Pulmonary artery endothelial cell (primary cell): ENCODE measurements around the gene SRD5A1. TPM values are rescaled to one million over a fixed set of nuclear protein-coding genes. Genes with fewer than 3 reads are reported as not detected.

Source experiments
- DNase-seq: peaks from one replicate; pipeline ENCODE4 v3.0.0-alpha.2; 2011; ENCODE audit warnings: low read depth, low spot score
- total RNA-seq: library from RNA; depleted of rRNA; stranded (reverse); fragments of >200 nt; gene quantifications from 2 replicates; pipeline ENCODE4 v1.2.3, GENCODE V29; 2014

Gene SRD5A1
- total RNA-seq, result 11.3 and 13.6 TPM in 2 replicates

DNA sequence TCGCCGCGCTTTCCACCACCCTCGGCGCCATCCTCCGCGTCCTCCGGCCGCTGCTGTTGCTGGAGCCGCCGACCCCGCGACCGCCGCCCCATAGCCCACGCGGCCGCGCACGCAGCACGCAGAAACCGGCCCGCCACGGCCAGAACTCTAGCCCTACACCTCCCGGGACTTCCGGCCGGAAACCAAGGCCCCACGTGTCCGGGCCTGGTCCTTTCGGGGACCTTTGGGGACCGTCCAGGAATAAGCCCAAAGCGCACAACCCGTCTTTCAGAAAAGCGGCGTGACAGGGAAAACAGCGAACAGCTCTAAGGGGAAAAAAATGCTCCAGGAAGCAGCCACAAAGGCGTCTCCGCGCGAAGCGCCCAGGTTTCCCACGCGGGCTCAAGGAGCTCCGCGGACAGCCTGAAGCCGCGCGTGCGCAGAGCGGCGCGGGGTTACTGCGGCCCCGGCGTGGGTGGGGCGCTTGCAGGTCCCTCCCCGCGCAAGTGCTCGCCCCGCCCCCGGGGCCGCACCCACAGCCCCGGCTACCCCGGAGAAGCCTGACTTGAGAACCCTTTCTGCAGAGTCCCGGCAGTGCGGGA, at the start of gene SRD5A1, which contains the start of gene NSUN2:
SRD5A1 (plus strand) TSS at position 553 of the 581 bp plus-strand sequence. CDS start 137 bp downstream, outside the sequence.
NSUN2 (minus strand) TSS at position 157 of the 581 bp plus-strand sequence; CDS start at position 92, 65 bp downstream.
- DNase-seq, result peak; percentile 47

DNA sequence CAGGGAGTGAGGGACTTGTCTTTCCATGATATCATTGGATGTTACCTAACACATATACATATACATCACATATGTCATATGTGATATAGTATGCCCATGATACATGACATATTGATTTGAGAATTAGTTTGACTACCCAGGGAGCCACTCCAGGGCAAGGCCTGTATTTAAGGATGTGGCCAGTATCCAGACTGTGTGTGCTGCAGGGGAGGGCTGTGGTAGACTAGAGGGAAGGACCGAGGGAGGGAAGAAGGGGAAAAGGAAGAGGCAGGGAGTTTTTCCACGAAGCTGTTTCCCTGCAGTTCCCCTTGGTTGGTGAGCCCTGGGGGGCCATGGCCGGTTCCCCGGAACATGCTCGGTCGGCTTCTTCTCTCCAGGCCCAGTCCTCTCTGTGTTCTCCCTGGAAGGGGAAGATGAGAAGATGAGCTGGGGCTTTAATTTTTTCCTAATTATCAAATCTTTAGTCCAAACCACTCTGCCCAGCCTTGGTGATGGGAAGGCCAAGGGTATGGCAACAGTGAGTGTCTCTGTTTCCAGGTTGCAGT, 49.1 kb upstream of the SRD5A1 start:
- no peak for DNase-seq

DNA sequence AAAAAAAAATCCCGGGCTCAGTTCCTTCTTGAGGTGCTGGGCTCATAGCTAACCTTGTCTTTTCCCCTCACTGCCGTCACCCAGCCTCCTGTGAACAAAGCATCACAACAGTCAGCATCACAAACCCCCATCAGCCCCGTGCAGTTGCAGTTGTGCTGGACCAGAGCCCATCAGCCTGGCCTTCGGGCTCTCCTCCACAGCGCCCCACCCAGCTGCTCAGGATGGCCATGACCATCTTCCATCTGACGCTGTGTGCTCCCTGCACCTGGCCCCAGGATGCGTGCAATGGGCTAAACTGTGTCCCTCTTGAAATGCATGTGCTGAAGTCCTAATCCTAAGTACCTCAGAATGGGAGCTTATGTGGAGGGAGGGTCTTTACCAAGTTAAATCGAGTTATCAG, 48.5 kb upstream of the SRD5A1 start:
- no peak for DNase-seq

DNA sequence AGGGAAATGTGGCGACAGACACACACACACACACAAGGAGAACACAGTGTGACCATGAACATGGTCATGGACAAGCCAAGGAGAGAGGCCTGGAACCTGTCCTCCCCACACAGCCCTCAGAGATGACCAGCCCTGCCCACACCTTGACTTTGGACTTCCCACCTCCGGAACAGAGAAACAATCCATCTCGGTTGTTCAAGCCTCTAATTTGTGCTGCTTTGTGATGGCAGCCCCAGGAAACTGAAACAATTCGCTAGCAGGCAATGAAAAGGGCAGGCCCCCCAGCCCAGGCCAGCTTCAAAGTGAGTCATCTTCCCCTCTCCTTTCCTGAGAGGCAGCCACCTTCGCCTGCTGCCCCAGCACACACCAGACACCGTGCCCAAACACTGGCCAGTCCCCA, 48.1 kb upstream of the SRD5A1 start:
- no peak for DNase-seq

GRCh38 chr5:6585939-6586646, 47.1 kb upstream of the SRD5A1 start:
- DNase-seq, result no peak

DNA sequence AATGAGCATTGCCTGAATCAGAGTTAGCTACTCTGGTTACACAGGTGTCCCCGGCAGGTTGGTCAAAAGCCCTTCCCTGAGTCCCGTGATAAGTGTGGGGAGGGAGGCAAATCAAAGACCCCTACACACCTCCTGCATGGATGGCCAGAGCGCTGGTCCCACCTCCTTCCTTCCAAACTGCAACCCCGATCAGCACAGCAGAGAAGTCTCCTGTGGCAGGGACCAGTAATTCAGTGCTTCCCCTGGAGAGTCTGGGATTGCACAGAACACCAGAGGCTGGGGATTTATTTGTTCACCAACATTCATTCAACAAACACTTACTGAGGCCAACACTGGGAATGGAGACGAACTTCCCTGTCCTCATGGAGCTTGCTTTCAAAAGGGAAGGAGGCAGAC, 46.6 kb upstream of the SRD5A1 start:
- no peak for DNase-seq

DNA sequence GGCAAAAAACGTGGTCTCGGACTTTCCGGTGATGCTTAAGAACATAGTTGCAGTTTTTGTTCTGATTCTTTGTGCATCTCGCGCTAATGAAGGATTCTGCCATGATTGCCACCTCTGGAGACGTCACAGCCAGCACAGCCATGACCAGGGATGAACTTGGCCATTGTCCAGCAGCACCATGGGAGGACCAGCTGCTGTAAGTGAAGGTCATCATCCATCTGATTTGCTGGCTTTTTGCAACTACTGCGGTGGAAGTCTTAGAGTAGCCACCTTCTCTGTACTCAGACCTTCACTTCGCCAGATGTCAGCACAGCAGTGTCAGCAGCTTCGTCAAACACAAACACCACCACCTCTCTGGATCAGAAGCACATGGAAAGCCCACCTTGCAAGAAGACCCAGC, 46.1 kb upstream of the SRD5A1 start:
- no peak for DNase-seq

GRCh38 chr5:6590581-6590980, 42.7 kb upstream of the SRD5A1 start:
- DNase-seq, result no peak

DNA sequence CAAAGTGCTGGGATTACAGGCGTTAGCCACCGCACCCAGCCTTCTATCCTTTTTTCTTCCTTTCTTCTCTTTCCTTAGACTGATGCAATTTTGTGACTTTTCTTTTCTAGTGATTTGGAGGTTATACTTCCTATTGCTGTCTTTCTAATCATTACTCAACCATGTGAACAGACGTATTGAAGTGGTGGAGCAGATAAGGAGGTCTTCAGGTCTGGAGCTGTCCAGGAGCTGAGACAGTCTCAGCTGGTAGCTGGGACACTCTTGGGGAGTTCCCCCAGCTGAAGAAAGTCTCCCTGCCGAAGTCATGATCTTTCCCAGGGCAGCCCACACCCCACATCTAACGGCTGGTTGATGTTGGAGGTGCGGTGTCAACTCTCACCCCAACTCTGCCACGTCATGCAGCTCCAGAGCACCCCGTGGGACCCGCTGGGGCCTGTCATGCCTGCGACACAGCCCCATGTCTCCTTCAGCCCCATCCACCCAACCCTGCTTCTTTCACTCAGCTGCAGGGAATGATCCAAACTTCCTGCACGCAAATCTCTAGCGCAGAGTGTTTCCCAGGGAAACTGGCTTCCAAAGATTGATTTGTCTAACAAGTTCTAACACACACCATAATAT, 41.5 kb upstream of the SRD5A1 start:
- DNase-seq, result no peak

DNA sequence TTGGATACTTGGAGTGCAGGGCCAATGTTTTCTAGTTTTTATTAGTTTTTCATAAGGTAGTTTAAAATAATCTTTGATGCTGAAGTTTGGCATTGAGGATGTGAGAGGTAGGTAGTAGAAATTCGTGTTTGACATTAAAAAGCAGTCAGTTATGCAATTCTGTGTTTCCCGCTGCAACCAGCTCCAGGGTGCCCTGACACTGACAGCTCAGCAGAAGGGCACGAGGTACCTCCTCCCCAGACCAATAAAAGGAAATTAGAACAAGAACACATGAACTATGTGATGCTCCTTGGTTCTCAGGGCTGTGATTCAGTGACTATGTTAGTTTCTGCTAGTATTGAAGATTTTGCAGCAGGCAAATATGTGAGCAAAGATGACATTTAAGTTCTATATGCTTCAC, 40.6 kb upstream of the SRD5A1 start:
- no peak for DNase-seq

GRCh38 chr5:6593148-6594016, 39.9 kb upstream of the SRD5A1 start:
- no peak for DNase-seq

DNA sequence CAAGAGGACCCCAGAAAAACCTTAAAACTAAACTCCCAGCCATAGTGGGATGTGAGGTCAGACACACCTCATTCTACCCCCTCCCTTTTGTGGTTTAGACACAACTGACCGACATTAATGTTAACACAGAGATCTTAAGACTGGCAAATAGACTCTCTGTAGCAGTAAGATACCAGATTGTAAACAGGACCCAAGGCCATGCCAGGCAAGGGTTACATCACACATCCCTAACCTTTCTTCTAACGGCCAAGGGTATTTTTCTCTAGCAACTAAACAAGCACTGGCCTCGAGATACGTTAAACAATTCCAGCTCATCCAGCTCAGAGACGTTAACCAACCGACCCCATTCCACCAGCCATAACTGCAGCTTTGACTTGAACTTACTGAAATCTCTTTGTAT, 39.2 kb upstream of the SRD5A1 start:
- DNase-seq, result no peak

GRCh38 chr5:6595405-6595804, 37.8 kb upstream of the SRD5A1 start:
- DNase-seq, result no peak

DNA sequence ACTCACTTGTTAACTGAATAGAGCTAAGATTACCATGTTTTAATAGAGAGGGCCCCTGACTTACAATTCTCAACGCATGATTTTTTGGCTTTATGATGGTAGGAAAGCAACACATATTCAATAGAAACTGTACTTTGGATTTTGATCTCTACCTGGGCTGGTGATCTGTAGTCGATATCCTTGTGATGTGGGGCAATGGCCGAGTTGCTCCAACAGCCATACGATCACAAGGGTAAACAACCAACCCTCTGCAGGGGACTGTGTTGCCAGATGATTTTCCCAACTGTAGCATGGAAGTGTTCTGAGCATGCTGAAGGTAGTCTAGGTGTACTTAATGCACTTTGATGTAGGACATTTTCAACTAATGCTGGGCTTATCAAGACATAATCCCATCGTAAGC, 36.9 kb upstream of the SRD5A1 start:
- no peak for DNase-seq

GRCh38 chr5:6597557-6597956, 35.7 kb upstream of the SRD5A1 start:
- no peak for DNase-seq

DNA sequence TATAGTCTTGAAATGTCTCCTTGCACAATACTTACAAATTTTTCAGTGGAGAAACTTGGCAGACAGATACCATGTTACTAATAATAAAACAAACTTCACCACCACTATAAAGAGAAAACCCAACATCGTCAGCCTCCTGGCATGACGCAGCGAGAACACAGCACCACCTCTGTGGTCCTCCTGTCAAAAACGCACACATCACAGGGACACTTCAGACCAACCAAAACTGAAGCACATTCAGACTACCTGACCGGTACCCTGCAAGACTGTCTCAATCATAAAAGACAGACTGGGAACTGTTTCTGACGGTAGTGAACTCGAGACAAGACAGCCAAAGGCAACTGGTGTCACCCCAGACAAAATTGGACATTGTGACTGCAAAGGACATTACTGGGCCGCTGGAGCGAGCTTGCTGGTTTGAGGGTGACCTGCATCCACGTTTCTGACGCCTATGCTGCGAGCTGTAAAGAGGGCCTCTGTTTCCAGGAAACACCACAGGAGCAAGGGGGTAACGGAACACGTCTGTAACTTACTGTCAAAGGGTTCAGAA, 34.8 kb upstream of the SRD5A1 start:
- DNase-seq, result no peak

DNA sequence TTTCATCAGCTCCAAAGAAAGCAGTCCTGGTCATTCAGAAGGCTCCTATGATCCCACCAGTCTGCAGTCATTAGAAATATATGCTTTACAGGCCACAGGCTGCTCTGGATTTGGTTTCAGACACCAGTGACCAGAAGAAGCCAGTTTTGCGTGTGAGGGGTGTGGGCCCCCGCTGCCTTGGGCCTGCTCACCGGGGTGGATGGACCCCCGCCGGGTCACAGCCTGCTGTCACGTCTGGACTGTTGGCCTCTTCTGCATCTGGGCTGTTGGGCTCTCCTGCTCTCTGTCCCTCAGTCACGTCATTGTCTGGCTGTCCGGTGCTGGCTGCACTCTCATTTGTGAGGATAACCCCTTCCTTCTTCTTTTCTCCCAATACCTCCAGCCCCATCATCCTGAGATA, 33.5 kb upstream of the SRD5A1 start:
- DNase-seq, result no peak

- DNase-seq, result no peak
These were observed 32.0 kb upstream of the SRD5A1 start for GRCh38 chr5:6601271-6601670.

DNA sequence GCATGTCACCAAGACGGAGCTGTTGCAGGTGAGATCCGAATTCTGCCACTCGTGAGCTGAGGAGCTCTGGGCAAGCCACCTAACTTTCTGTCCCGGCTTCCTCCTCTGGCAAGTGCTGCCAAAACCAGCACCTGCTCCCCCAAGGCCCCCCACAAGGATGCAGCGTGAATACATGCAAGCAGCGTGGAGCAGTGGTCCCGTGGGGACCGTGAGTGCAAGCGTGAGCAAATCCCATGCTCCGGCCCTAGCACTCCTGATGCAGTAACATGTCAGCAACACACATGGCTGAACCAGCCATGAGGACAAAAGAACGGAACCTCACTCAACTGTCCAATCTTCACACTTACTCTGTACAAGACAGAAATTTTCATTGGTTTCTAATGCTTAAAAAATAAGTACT, 31.4 kb upstream of the SRD5A1 start:
- no peak for DNase-seq

- DNase-seq, result no peak
These were observed 30.8 kb upstream of the SRD5A1 start for GRCh38 chr5:6602441-6602840.

DNA sequence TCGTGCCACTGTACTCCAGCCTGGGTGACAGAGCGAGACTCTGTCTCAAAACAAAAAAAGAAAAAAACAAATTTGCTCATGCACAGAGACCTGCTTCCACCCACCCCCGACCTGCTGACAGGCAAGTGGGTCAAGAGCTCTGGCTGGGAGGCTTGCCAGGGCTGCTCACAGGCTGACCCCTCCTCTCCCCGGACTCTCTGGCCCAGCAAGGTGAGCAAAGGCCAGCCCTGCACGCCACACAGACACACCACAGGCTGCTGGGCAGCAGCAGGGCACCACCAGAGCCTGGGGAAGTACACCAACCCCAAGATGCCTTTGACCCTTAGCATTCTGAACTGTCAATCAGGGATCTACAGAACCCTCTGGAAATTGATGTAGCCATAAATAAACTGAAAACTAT, 29.6 kb upstream of the SRD5A1 start:
- DNase-seq, result no peak
